Activated CD4-positive, alpha-beta T cell treated with anti-CD3 and anti-CD28 coated beads, Interleukin-2, amount 50 U/mL, for 48 hours (primary cell): ENCODE results near the gene SLC38A3.
"Not testable (repeated sequence)": the region's sequence is repeated elsewhere in the genome, so short reads cannot be mapped to it uniquely, and the experiment has no call there.

Source experiments
- DNase-seq, 2 experiments: peaks; one replicate each; pipeline ENCODE4 v3.0.0-alpha.2; 2020

SLC38A3 gene

GRCh38 chr3:50235716-50236483, 30.8 kb downstream of the SLC38A3 start, which contains the start of gene GNAI2:
GNAI2 (plus strand) TSS chr3:50236204; CDS start chr3:50236336, 132 bp downstream.
- DNase-seq = peak; percentile 99

GRCh38 chr3:50236484-50237132, 31.5 kb downstream of the SLC38A3 start:
- no peak for DNase-seq

- peak; percentile 41 to 49 for DNase-seq
These were observed 32.1 kb downstream of the SLC38A3 start for GRCh38 chr3:50237133-50237651.

- peak; percentile 87 to 90 for DNase-seq
These were observed 32.9 kb downstream of the SLC38A3 start for GRCh38 chr3:50237754-50238548.

- DNase-seq = peak in 1 of 2 experiments; percentile 38
These were observed 33.5 kb downstream of the SLC38A3 start for GRCh38 chr3:50238549-50239026.

- no peak for DNase-seq
These were observed 34.6 kb downstream of the SLC38A3 start for GRCh38 chr3:50239649-50240048.

- no peak for DNase-seq
These were observed 36.1 kb downstream of the SLC38A3 start for GRCh38 chr3:50241163-50241562.

GRCh38 chr3:50241713-50242380, 36.8 kb downstream of the SLC38A3 start:
- DNase-seq = no peak

GRCh38 chr3:50242381-50242770, 37.3 kb downstream of the SLC38A3 start:
- DNase-seq = no peak

- DNase-seq = peak; percentile 56 to 70
These were observed 37.9 kb downstream of the SLC38A3 start for GRCh38 chr3:50242851-50243542.

GRCh38 chr3:50243543-50243895, 38.4 kb downstream of the SLC38A3 start:
- DNase-seq = no peak

- not testable (repeated sequence) for DNase-seq
These were observed 39.7 kb downstream of the SLC38A3 start for GRCh38 chr3:50244813-50245212.

- no peak for DNase-seq
These were observed 40.2 kb downstream of the SLC38A3 start for GRCh38 chr3:50245251-50245745.

GRCh38 chr3:50245831-50246516, 40.9 kb downstream of the SLC38A3 start:
- peak; percentile 98 for DNase-seq

GRCh38 chr3:50246517-50246954, 41.5 kb downstream of the SLC38A3 start:
- DNase-seq = peak; percentile 85 to 90

- no peak for DNase-seq
These were observed 43.3 kb downstream of the SLC38A3 start for GRCh38 chr3:50248387-50248786.

GRCh38 chr3:50249457-50249856, 44.4 kb downstream of the SLC38A3 start:
- no peak for DNase-seq

GRCh38 chr3:50250514-50250913, 45.4 kb downstream of the SLC38A3 start:
- DNase-seq = no peak

GRCh38 chr3:50251220-50251619, 46.1 kb downstream of the SLC38A3 start:
- DNase-seq = peak; percentile 68 to 73

- DNase-seq = no peak
These were observed 49.6 kb downstream of the SLC38A3 start for GRCh38 chr3:50254577-50255250.
